Measurements from ENCODE around the gene CIAO1. TPM values are rescaled to one million over a fixed set of nuclear protein-coding genes. Genes with fewer than 3 reads are reported as not detected.

CIAO1 gene
- total and polyA plus RNA-seq, 2 experiments from 2014 or later: 71.2 to 90.1 TPM

GRCh38 chr2:96304606-96305005, 38.6 kb downstream of the CIAO1 start:
- peak overlapping the region; percentile 87 for H2AFZ ChIP-seq
- WGBS (ENCODE audit: low lambda C conversion rate, missing lambda C conversion rate): 75% methylated on average over 11 of the region's 11 CpGs

GRCh38 chr2:96305091-96305978, 39.3 kb downstream of the CIAO1 start, which contains the start of gene SNRNP200:
TSS of gene SNRNP200 (minus strand) at chr2:96305546. CDS start at chr2:96305437, 109 bp downstream.
- H3K9me3 ChIP-seq (ENCODE audit: low read depth): no peaks in the 10 kb centered on the region
- TF ChIP-seq CTCF (IDR thresholded peaks at IDR 0.05; ENCODE audit: poor library complexity) (no peak), EZH2phosphoT487 (IDR thresholded peaks at IDR 0.05; ENCODE audit: low read depth, severe bottlenecking, unreplicated experiment) (no peak), EZH2 (IDR thresholded peaks at IDR 0.05; ENCODE audit: borderline replicate concordance) (no peak)

More at GRCh38 chr2:96304606-96305005, 38.6 kb downstream of the CIAO1 start:
- Histone ChIP-seq H3K4me3 (peak overlapping the region; percentile 93), H3K4me1 (ENCODE audit: insufficient read depth) (peaks cover 14% of the 10 kb centered on the region), H3K79me2 (peaks cover 36% of the 10 kb centered on the region), H3K36me3 (replicated peaks; ENCODE audit: insufficient read depth, low read depth) (peaks cover 4% of the 10 kb centered on the region), H3K9me2 (replicated peaks; ENCODE audit: insufficient read depth) (no peaks in the 10 kb centered on the region), H3K9me3 (ENCODE audit: low read depth) (no peaks in the 10 kb centered on the region), H3K27me3 (no peaks in the 10 kb centered on the region), H3K4me2 (peak overlapping the region; percentile 92), H3K27ac (peak overlapping the region; percentile 95), H4K20me1 (ENCODE audit: insufficient read depth, poor library complexity, severe bottlenecking) (no peaks in the 10 kb centered on the region)
- TF ChIP-seq EZH2 (IDR thresholded peaks at IDR 0.05; ENCODE audit: borderline replicate concordance) (no peak), EZH2phosphoT487 (IDR thresholded peaks at IDR 0.05; ENCODE audit: low read depth, severe bottlenecking, unreplicated experiment) (no peak), CTCF (IDR thresholded peaks at IDR 0.05; ENCODE audit: poor library complexity) (no peak)
- no peak for DNase-seq (ENCODE audit: low spot score)

GRCh38 chr2:96305979-96306308, 39.9 kb downstream of the CIAO1 start:
- H3K27ac ChIP-seq: peak overlapping the region; percentile 95

More at GRCh38 chr2:96305091-96305978, 39.3 kb downstream of the CIAO1 start, which contains the start of gene SNRNP200:
- WGBS (ENCODE audit: low lambda C conversion rate, missing lambda C conversion rate): 2% methylated on average over 61 of the region's 61 CpGs
- DNase-seq (ENCODE audit: low spot score): peak; percentile 94
- no peaks in the 10 kb centered on the region for H3K9me2 ChIP-seq (replicated peaks; ENCODE audit: insufficient read depth)
- peak within 1 kb of the TSS; percentile 95 for H3K27ac ChIP-seq
- no peaks in the 10 kb centered on the region for H3K27me3 ChIP-seq
- peak within 1 kb of the TSS; percentile 92 for H3K4me2 ChIP-seq
- peaks cover 4% of the 10 kb centered on the region for H3K36me3 ChIP-seq (replicated peaks; ENCODE audit: insufficient read depth, low read depth)
- peaks cover 36% of the 10 kb centered on the region for H3K79me2 ChIP-seq
- H3K4me3 ChIP-seq: peak within 1 kb of the TSS; percentile 93
- H2AFZ ChIP-seq: peak within 1 kb of the TSS; percentile 87
- H3K4me1 ChIP-seq (ENCODE audit: insufficient read depth): peaks cover 14% of the 10 kb centered on the region
- no peaks in the 10 kb centered on the region for H4K20me1 ChIP-seq (ENCODE audit: insufficient read depth, poor library complexity, severe bottlenecking)

More at GRCh38 chr2:96305979-96306308, 39.9 kb downstream of the CIAO1 start:
- Histone ChIP-seq H3K4me1 (ENCODE audit: insufficient read depth) (peaks cover 14% of the 10 kb centered on the region), H3K36me3 (replicated peaks; ENCODE audit: insufficient read depth, low read depth) (peaks cover 4% of the 10 kb centered on the region), H3K27me3 (no peaks in the 10 kb centered on the region), H2AFZ (peak overlapping the region; percentile 87), H3K9me2 (replicated peaks; ENCODE audit: insufficient read depth) (no peaks in the 10 kb centered on the region), H3K9me3 (ENCODE audit: low read depth) (no peaks in the 10 kb centered on the region), H3K4me2 (peak overlapping the region; percentile 92), H3K4me3 (peak overlapping the region; percentile 93), H4K20me1 (ENCODE audit: insufficient read depth, poor library complexity, severe bottlenecking) (no peaks in the 10 kb centered on the region), H3K79me2 (peaks cover 36% of the 10 kb centered on the region)
- DNase-seq (ENCODE audit: low spot score): no peak
- 26% methylated on average over 9 of the region's 9 CpGs for WGBS (ENCODE audit: low lambda C conversion rate, missing lambda C conversion rate)
- TF ChIP-seq EZH2phosphoT487 (IDR thresholded peaks at IDR 0.05; ENCODE audit: low read depth, severe bottlenecking, unreplicated experiment) (no peak), CTCF (IDR thresholded peaks at IDR 0.05; ENCODE audit: poor library complexity) (no peak), EZH2 (IDR thresholded peaks at IDR 0.05; ENCODE audit: borderline replicate concordance) (no peak)
